ENCODE measurements around the gene MED12L.

Gene MED12L

DNA sequence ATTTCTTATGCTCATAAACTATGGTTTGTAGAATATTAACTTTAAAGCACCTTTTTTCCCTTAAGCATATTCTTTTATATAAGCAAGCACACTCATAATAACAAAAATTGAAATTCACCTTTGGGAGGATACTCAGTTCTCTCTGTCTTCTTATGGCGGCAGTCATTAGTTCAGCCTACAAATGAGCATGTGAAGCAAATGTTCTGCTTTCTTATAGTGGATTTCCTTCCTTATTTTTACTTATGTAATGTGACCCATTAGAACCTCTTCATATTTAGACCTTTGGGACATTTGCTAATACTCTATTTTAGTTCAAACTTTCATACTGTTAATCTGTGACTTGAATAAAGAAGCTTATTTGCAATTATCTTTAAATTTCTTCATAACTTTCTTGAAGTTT, 243.9 kb downstream of the MED12L start, which contains the start of gene P2RY13:
TSS of gene P2RY13 (minus strand) at position 187 of the 400 bp plus-strand sequence. CDS start at position 166, 21 bp downstream.
- peak; percentile 69 to 89 for DNase-seq

DNA sequence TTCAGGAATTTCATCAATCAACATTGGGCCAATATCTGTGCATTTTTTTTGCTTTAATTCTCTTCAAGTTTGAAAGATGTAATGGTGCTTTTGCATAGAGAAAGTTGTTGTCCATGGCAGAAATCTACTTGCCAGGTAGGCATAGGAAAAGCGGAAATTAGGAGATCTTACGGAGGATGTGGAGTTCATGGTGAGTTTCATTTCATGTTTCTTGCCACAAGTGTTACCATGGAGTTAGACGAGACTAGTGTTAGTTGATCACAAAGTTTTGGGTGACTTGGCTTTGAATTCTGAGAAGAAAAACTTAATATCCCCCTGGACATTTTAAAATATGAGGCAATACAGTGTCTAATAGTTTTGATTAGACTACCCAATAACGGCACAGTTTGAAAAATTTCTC, 244.9 kb downstream of the MED12L start:
- DNase-seq, result peak in 1 of 2 donors; percentile 33

DNA sequence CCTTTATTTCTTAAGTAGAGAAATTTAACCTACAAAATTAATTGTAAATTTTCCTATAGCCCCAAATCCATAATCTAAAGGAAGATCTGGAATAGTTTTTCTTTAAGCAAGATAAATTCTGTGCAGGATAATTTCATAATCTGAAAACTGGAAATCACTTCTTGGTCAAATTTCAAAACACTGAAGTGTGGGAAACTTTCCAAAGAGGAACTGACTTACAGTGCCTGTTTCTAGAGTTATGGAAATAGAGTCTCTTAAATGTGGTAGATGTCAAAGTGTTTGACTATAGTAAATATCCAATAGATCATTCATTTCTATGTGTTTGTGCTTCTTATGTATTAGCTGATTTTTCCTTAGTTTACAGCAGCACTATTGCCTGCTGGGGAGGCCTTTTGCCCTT, 245.4 kb downstream of the MED12L start:
- peak; percentile 65 to 88 for DNase-seq

DNA sequence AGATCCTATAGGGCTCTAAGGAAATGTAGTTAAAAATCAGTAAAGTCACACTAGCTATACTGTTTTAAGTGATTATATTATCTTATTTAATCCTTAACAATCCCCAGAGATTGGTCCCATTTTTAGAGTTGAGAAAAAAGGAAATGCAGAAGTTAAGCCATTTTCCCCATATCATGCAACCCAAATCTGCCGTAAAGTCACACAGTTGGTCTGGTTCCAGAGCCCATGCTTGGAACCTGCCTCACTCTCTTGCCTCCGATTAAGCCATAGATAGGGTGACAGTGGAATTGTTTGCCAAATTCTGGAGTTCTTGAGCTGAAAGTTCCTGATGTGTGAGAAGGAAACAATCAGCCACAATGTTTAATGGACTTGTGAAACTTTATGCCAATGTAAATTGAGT, 246.2 kb downstream of the MED12L start:
- peak; percentile 47 to 54 for DNase-seq

DNA sequence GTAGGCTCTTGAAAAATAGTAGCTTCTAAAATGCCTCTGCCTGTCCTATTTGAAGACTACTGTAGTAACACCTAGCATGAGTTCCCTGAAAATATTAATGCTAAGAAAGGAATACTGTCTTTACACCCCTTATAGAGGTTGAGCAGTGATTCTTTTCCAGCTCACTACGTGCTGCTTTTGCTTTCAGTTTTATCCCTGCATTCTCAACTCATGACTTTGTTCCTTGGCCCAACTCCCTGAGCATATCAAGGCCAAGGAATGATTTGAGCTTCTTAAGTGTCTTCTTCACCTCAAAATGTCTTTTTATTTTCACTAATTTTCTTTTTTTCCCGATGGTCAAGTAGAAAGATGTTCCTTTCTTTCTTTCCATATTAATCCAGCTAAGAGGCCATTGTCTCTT, 260.4 kb downstream of the MED12L start:
- peak in 1 of 2 donors; percentile 29 for DNase-seq

DNA sequence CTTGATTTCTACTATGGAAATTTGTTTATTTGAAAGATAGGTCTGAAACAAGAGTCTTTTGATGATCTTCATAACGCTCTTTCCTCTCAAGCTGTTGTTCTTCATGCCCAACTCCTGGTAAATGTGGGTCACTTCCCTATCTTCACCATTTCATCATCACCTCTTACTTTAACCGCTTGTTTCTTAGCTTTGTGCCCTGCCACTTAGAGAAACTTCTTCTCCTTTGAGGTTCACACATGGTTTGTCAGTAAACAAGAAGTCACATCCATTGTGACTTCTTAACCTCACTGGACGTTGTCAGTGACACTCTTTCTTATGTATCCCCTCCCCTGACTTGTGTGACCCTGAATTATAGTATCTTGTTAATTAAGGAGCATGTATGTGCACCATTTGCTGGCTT, 260.8 kb downstream of the MED12L start:
- DNase-seq, result peak; percentile 83 to 93

DNA sequence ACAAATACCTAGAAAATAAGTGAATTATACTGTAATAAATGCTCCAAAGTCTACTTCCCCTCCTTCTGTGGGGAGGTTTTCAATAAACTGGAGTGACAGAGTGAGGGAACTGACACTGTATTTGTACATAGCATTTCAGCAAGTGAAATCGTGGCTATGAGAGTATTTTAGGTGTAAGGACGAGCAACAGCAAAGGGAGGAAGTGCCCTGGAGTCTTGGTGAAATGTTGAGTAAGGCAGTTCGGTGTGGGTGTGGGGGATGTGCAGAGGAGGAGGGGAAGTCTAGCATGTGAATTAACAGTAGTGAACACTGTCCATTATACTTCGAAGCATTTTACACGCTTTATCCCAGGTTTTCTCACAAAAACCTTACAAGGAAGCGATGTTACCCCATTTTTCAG, 262.0 kb downstream of the MED12L start:
- DNase-seq, result peak; percentile 94 to 96

DNA sequence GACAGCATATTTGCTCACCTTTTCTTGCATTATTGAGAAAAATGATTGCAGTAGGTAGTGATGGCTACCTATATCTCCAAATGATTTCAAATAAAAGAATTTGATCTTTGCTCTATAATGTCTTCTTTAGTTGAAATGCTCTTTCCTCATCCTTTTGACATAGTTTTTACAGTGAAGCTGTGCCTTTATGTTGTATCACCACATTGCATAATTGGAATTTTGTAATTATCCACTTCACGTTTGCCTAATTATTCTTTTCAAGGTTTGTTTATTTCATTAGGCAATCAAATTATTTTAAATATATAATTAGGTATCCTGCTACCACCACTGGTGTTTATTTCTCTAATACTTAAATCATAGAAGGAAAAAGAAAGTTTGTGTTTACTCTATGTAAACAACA, 265.2 kb downstream of the MED12L start:
- peak in 1 of 2 donors; percentile 58 for DNase-seq

DNA sequence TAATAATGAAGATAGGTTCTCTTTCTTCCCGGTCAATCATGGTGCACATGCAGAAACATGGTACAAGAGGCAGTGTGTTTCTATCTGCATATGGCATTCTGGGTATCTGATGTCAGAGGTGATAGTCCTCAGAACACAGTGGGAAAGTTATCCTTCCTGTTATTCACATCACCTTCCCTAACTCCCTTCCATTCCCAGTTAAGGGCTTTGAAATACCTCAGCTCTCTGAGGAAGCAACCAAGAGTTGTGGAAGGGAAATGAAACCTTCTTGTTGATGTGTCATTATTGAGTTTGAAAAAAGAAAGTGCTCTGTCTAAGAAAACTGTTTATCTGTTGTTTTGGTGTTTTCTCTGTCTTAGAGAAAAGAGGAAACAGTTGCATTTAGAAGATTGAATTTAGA, 265.8 kb downstream of the MED12L start:
- DNase-seq, result peak; percentile 61 to 78

DNA sequence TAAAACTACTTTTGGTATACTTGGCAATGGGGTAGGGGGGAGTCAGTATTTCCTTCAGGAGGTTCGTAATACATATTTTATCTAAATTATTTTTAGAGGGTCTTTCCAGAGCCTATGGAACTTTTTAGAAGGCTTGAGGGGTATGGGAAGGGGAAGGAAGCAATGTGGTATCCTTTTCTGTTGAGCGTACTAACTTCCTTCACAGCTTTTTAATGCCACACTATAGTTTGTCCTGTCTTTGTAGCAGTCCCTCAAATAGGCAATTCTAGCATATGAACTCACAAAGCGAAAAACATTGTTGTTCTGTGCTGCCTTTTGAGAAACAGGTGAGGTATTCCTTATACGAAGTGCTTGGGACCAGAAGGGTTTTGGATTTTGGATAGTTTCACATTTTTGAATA, 266.2 kb downstream of the MED12L start:
- no peak for DNase-seq

DNA sequence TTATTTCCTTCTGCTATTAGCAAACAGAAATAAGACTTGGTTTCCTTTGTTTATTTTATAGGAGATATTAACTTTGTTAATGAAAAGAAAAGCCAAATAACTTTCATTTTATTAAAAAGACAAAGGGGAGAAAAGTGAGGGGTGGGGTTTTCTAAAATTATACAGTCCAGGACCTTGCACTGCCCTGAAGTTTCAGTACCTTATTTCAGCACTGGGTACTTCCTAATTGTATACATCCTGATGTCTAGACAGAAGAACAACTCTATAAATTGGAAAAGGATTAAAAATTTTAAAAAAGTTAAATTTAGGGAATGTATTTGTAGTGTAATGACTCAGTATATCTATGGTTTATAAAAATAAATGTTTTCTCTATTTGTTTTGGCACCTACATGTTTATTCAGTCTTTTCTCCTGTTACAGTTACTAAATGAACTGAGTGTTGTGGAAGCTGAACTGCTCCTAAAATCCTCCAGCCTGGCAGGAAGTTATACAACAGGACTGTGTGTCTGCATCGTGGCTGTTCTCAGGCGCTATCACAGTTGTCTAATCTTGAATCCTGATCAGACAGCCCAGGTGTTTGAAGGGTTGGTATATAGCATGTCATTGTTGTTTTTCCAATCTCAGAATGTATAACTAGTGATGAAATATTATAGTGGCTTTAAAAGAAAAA, 271.5 kb downstream of the MED12L start:
- peak; percentile 18 to 21 for DNase-seq

DNA sequence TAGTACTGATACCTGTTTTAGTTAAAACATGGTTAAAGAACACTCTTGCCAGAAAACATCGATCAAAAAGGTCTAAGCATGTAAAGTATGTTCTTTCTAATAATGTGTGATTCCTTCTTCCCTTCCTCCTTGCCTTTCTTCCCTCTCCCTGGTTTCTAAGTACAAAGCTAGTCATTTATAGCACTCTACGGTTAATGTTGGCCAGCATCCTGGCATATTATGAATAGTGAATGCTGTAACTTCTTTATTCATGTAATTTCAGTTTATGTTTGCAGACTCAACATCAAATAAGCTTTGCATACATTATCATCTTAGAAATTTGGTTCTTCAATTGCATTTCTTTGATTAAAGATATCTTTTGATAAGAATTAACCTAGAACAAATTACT, 272.0 kb downstream of the MED12L start:
- no peak for DNase-seq

DNA sequence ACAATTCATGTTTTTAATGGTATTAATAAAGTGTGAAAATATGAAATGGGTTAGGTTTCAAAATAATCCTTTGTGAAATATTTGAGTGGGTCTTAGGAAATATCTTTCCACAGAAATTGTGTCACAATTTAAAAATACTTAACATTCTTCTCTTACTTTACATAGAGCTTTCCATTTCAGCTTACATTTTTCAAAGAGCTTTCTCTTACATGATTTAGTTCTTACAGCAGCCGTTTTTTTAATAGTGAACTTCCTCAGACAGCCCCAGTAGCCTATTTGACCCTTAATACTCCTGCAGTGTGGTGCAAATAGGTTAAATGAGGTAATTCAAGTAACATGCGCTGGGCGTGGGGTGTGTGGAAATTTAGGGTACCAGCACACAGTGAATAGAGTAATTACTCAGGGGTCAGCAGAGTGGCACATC, 277.3 kb downstream of the MED12L start:
- peak; percentile 87 to 90 for DNase-seq

DNA sequence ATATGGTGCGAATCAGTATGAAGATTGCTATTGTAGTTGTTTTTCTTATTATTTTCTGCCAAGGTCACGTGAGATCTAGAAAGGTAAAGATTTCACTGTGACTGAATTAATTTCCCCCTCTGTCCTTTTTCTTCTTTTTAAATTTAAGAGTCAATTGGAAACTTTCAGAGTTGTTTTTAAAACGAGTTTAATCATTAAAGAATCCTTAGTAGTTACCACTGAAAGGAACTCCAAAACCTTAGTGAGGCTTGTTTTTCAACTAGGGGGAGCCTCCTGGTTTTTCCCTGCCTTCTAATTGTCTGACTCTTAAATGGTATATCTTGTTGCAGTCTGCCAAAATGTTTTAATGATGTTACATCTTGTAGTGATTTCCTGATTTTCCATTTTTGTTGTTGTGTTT, 281.5 kb downstream of the MED12L start:
- DNase-seq, result no peak

DNA sequence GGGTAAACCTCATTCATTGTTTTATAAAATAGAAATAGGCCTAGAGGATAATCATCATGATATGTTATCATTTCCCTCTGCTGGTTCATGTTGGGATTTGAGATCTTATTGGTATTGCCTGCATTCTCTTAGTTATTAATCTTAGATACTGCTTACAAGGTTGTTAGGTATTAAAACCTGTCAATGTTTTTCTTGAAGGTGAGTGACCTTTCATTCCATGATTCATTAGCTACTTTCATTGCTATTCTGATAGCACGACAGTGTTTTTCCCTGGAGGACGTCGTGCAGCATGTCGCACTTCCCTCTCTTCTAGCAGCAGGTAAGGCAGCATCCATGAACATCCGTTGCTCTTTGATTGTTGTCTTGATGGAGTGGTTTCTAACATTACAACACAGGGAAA, 282.0 kb downstream of the MED12L start:
- no peak for DNase-seq

DNA sequence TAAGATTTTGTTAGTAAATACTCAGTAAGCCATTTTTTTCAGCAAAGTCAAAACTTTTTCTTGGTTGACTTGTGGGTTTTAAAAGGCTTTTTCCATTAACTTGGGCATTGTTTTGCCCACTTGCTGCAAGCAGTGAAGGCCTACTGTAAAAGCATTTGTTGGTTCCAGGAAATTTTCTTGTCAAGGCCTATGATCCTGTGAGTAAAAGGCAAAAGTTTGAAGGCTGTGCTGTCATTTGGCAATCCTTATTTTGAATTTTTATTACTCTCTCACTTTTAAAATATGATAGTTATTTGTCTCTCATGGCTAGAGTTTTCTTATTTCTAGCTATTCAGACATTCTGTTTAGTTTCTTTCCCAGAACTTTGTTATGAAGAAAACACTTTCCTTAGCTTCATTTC, 286.1 kb downstream of the MED12L start:
- no peak for DNase-seq

DNA sequence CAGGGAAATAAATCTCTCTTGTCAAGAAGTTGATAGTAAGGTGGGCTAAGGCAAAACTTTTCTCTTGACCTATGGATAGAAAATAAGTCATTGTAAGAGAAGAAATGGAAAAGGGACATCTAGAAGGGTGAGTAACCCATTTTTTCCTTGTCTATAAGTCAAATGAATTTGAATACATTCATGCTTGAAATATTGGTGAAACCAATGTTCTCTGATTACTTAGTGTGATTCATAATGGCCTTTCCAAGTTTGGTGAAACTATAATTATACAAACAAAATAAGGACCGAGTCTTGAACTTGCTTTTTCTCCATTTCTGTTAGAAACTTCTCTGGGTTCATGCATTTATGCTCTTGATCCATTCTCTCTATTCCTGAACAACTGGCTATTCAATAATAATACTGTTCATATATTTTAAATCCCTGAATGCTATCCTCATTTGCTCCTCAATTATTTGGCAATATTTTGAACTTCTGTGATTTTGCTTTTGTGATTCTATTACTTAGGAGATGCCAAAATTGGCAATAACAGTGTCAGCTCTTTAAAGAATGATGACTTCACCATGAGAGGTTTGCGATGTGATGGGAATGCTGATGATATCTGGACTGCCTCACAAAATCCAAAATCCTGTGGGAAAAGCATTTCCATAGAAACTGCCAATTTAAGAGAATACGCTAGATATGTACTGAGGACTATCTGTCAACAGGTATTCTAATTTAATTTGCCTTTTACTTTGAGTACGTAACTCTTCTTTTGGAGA, 286.8 kb downstream of the MED12L start:
- DNase-seq, result no peak

DNA sequence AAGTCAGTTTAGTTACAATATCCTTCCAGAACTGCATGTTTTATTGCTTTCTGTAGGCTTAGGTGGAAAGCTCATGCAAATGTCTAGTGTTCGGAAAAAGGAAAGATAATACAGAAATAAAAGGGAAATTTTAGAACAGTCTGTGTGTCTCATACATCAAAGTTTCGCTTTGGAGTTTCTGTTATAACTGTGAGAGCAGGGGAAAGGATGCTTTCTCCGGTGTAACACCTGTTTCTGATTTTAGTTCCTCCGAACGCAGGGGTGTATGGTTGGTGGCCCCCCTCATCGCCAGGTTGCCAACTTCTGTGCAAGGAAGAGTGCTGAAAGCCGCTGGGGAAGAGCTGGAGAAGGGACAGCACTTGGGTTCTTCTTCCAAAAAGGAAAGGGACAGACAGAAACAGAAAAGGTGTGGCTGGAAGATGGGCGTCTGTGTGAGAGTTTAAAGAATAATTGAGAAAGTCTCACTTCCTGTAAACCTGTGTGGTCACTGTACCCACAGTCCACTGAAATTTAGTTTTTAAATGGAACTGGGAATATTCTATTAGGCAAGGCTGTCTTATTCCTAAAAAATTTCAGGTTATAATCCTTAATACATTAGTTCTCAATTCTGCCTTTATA, 292.4 kb downstream of the MED12L start:
- DNase-seq, result no peak

DNA sequence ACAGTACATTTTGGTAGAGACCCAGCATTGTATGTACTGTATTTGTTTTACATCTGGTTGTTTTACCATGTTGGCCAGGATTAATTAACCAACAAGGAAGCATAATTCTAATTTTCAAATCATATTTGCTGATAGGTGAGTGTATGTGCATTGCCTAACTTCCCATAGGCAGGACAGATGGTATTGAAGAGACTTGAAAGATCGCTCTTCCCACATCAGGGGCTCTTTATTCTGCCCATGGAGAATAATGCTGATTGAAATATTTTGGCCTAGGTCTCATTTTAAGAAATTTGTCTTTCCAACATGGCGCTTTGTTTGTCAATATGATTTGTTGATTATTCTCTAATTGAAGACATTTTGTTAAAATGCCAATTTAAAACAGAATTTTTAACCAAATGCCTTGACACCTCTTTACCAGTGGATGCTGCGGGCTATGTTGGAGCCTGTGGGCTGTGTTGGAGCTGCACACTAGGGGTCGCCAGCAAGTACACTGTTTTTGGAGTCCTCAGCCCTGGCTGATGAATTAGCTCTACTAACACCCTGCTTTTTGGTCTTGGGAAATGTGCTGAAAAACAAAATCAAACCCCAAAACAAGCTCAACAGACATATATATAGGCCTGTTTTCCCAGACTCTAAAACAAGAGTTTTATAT, 293.7 kb downstream of the MED12L start:
- DNase-seq, result peak; percentile 17 to 33

DNA sequence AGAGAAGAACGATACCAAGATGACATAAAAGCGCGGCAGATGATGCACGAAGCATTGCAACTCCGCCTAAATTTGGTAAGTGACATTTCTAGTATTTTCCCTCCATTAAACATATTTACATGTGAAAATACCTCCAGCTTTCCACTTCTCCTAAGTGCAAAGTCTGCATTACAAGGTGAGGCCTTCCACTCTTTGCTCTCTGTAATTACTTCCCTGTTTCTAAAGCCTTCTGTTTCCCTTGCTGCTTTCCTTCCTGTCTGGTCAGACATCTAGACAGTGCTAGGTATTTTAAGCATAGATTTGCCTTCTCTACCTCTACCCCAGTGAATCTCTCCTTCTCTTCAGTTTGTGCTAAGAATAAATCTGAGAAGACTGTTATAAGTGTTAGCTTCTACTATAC, 297.2 kb downstream of the MED12L start:
- DNase-seq, result no peak

DNA sequence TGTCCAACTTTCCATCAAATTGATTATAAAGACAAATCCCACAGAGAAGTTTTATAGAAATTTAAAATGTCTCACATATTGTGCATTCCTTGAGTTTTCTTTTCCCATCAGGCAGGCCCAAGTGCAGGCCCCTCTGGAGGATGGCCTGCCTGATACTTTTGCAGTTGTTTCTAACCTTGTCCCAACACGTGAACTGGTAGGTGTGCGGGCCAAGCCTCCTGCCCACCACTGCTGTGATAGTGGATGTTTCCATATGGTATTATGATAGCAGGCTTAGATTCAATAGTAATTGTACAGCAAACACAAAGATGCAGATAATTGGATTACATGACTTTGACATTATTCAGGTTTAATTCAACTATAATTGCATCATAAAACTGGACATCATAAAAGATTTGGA, 297.6 kb downstream of the MED12L start:
- DNase-seq, result no peak

DNA sequence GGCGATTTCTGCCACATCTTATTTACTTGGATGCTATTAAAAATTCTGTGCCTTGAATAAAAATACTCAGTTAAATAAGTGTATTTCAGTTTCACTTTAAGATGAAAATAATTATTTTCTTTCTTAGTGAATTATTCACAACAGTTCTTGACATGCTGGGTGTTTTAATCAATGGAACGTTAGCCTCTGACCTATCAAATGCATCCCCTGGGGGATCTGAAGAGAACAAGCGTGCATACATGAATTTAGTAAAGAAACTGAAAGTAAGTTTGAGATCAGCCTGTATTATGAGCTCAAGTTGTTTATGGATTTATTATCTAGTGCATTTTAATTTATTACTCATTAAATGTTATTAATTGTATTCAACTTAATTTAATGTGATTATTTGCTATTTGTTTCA, 298.5 kb downstream of the MED12L start:
- no peak for DNase-seq

DNA sequence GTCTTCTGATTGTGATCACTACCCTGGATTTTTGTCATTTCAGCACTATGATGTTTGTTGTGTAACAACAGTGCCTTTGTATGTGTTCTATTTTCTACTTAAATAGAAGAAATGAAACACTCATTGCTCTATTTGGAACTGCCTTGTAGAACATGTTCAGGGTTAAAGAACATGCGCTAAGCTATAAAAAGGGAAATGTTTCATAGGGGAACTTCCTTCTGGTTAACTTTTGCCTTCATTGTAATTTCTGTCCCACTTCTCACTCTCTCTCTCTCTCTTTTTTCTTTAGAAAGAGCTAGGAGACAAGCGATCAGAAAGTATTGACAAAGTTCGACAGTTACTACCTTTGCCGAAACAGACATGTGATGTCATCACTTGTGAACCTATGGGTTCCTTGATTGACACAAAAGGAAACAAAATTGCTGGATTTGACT, 299.3 kb downstream of the MED12L start, which contains the start of gene P2RY12:
TSS of gene P2RY12 (minus strand) at position 13 of the 434 bp plus-strand sequence. CDS start 45,908 bp downstream, outside the sequence.
- DNase-seq, result peak; percentile 68 to 93

Measured in inflammatory macrophage (primary cell).